Neural crest cell (in vitro differentiated cells): ENCODE measurements around the gene INTS11. TPM values are rescaled to one million over a fixed set of nuclear protein-coding genes. Genes with fewer than 3 reads are reported as not detected.

Experiments
- DNase-seq: peaks from one replicate; pipeline ENCODE4 v3.0.0; 2021; ENCODE audit warnings: low read depth, mixed read lengths, low spot score
- H3K27ac Mint-ChIP-seq: one replicate; pipeline ENCODE4 v1.8.0; 2021; ENCODE audit warnings: mild to moderate bottlenecking, mixed read lengths; ENCODE audit not compliant: unreplicated experiment
- H3K27me3 Mint-ChIP-seq: 2 replicates; pipeline ENCODE4 v1.8.0; 2021; ENCODE audit warnings: low read depth, mild to moderate bottlenecking, mixed read lengths
- H3K36me3 Mint-ChIP-seq: 2 replicates; pipeline ENCODE4 v1.8.0; 2021; ENCODE audit warnings: low read depth, mild to moderate bottlenecking, mixed read lengths
- H3K4me1 Mint-ChIP-seq: 2 replicates; pipeline ENCODE4 v1.8.0; 2021; ENCODE audit warnings: mixed read lengths
- H3K4me3 Mint-ChIP-seq: one replicate; pipeline ENCODE4 v1.8.0; 2021; ENCODE audit warnings: mild to moderate bottlenecking, mixed read lengths
- H3K9me3 Mint-ChIP-seq: 2 replicates; pipeline ENCODE4 v1.8.0; 2021; ENCODE audit warnings: mixed read lengths
- total RNA-seq: library from RNA; stranded (reverse); gene quantifications from 2 replicates; pipeline ENCODE4 v1.2.1, GENCODE V29; 2021
- TF ChIP-seq, protein P1 (sequence below): fragments of 200-600 bp; sonication (generic); conservative IDR thresholded peaks from 2 replicates; pipeline ENCODE4 v1.5.0; 2021; ENCODE audit warnings: antibody characterized with exemption, mild to moderate bottlenecking

INTS11 gene
- total RNA-seq, 1 donor from 2014 or later: 160 TPM

DNA sequence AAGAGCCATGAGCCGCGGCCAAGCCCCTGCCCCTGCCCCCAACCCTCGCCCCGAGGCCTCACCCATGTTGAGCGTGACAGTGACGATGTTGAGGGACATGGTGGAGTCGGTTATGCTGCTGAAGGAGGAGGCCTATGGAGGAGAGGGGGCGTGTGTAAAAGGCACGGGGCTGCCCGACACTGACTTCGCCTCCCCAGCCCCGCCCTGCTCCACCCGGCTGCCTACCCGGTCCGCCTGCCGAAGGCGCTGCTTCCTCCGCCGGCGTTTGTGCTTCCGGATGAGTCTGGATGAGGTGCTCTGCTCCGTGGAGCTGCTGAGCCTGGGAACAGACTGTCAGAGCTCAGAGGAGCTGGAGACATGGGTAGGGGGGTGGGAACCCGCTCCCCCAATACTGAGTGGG, 15.7 kb upstream of the INTS11 start:
- Mint-ChIP-seq H3K27ac (no peak overlapping the region), H3K36me3 (peaks cover 10% of the 10 kb centered on the region), H3K4me3 (peak overlapping the region; percentile 44), H3K27me3 (no peaks in the 10 kb centered on the region), H3K9me3 (no peaks in the 10 kb centered on the region), H3K4me1 (no peaks in the 10 kb centered on the region)
- TF ChIP-seq, protein P1, sequence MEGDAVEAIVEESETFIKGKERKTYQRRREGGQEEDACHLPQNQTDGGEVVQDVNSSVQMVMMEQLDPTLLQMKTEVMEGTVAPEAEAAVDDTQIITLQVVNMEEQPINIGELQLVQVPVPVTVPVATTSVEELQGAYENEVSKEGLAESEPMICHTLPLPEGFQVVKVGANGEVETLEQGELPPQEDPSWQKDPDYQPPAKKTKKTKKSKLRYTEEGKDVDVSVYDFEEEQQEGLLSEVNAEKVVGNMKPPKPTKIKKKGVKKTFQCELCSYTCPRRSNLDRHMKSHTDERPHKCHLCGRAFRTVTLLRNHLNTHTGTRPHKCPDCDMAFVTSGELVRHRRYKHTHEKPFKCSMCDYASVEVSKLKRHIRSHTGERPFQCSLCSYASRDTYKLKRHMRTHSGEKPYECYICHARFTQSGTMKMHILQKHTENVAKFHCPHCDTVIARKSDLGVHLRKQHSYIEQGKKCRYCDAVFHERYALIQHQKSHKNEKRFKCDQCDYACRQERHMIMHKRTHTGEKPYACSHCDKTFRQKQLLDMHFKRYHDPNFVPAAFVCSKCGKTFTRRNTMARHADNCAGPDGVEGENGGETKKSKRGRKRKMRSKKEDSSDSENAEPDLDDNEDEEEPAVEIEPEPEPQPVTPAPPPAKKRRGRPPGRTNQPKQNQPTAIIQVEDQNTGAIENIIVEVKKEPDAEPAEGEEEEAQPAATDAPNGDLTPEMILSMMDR: no peak
- DNase-seq: no peak

DNA sequence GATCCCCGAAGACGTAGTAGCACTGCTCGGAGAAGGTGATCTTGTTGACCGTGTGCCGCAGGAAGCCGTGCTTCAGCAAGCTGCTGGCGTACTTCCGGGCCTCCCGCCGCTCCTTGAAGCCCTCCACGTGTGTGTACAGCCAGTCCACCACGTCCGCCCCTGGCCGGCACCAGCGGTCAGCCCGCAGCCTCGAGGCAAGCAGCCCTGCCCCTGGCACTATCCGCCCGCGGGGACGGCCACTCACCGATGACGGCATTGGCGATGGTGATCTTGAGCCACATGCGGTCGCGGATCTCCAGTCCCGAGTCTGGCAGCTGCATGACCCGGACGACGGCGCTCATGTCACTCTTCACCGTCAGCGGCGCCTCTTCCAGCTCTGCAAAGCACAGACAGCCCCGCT, 13.8 kb upstream of the INTS11 start:
- H3K27ac Mint-ChIP-seq: no peak overlapping the region
- no peaks in the 10 kb centered on the region for H3K9me3 Mint-ChIP-seq
- H3K4me3 Mint-ChIP-seq: no peak overlapping the region
- no peaks in the 10 kb centered on the region for H3K27me3 Mint-ChIP-seq
- TF ChIP-seq, protein P1: no peak
- peaks cover 10% of the 10 kb centered on the region for H3K36me3 Mint-ChIP-seq
- no peaks in the 10 kb centered on the region for H3K4me1 Mint-ChIP-seq
- no peak for DNase-seq

DNA sequence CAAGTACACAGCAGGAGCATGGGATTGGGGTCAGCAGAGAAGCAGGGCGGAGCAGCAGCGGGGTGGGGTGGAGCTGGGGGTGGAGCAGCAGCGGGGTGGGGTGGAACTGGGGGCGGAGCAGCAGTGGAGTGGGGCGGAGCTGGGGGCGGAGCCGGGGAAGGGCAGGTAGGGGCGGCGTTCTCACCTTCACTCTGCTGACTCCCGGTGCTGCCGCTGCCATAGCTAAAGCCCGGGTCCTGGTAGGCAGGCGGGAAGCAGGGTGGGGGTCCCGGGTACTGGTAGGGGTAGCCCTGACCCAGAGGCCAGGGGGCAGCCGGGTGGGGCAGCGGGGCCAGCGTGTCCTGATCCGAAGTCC, 13.3 kb upstream of the INTS11 start:
- no peaks in the 10 kb centered on the region for H3K4me1 Mint-ChIP-seq
- no peak overlapping the region for H3K27ac Mint-ChIP-seq
- no peaks in the 10 kb centered on the region for H3K9me3 Mint-ChIP-seq
- no peak for DNase-seq
- TF ChIP-seq, protein P1: no peak
- H3K4me3 Mint-ChIP-seq: no peak overlapping the region
- no peaks in the 10 kb centered on the region for H3K27me3 Mint-ChIP-seq
- peaks cover 10% of the 10 kb centered on the region for H3K36me3 Mint-ChIP-seq

DNA sequence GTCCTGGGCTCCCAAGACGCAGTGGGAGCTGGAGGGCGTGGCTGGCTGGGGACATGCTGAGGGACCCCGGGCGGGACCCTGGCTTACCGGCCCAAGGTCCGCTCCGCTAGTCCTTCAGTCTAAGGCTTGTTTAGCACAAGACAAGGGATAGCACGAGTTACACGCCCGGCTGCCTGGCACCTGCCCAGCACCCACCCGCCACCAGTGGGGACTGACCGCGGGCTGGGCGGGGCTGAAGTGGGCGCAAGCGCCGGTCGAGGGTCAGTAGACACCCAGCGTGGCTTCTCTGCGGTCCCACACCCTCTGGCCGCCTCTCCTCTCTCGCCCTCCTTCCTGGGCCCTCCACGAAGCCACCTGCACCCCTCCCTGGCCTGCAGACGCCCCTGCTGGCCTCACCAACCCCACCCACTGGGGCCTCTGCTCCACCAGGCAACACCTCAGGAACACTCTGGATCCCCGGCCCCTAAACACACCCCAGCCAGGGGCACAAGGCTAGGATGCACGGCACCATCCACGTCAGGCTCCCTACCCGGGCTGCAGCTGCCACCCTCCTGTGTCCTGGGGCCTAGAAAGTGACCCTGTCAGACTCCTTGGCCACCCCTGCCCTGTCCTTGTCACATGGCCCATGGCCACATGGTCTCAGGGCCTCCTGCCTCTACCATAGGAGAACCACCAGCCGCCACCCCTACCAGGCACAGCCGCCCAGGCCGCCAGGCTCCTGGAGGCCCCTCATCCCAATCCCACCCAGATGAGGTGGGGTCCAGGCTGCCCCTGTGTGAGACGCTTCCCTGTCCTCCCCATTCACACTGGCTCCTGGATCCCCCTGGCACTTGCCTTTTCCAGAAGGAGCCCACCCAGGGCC, 12.7 kb upstream of the INTS11 start:
- TF ChIP-seq, protein P1: no peak
- peaks cover 10% of the 10 kb centered on the region for H3K36me3 Mint-ChIP-seq
- no peaks in the 10 kb centered on the region for H3K27me3 Mint-ChIP-seq
- H3K4me3 Mint-ChIP-seq: no peak overlapping the region
- no peak overlapping the region for H3K27ac Mint-ChIP-seq
- no peak for DNase-seq
- no peaks in the 10 kb centered on the region for H3K4me1 Mint-ChIP-seq
- H3K9me3 Mint-ChIP-seq: no peaks in the 10 kb centered on the region

DNA sequence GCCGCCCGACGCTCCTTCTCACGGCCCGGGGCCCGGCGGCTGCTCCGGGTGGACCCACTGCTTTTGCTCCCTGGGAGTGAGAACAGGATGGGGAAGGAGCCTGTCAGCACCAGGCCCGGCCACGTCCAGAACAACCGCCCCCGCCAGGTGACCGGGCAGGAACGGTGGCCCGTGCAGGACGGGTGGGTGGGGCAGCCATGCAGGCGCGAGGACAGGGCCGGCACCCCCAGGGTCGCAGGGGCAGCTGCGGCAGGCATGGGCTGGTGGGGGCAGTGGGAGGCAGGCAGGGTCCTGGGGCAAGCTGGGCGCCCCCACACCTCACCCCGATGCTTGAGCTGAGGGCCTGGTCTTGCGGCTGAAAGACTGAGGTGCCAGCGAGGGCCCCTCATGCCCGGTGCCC, 12.0 kb upstream of the INTS11 start:
- no peaks in the 10 kb centered on the region for H3K27me3 Mint-ChIP-seq
- no peak overlapping the region for H3K4me3 Mint-ChIP-seq
- no peaks in the 10 kb centered on the region for H3K9me3 Mint-ChIP-seq
- TF ChIP-seq, protein P1: no peak
- no peak overlapping the region for H3K27ac Mint-ChIP-seq
- H3K4me1 Mint-ChIP-seq: no peaks in the 10 kb centered on the region
- DNase-seq: no peak
- H3K36me3 Mint-ChIP-seq: peaks cover 10% of the 10 kb centered on the region
